Myocyte (in vitro differentiated cells): Measurements from ENCODE around the gene AJUBA. TPM values are rescaled to one million over a fixed set of nuclear protein-coding genes. Genes with fewer than 3 reads are reported as not detected.
"Not testable (repeated sequence)": the region's sequence is repeated elsewhere in the genome, so short reads cannot be mapped to it uniquely, and the experiment has no call there.

Experiments
- DNase-seq: peaks from one replicate; pipeline ENCODE4 v3.0.0-alpha.2; 2012; ENCODE audit warnings: low read depth
- total RNA-seq: library from RNA; depleted of rRNA; stranded (reverse); fragments of >200 nt; gene quantifications from 2 replicates; pipeline ENCODE4 v1.2.3, GENCODE V29; 2014

Gene AJUBA
- total RNA-seq, 1 donor from 2014 or later, result 150 TPM

DNA sequence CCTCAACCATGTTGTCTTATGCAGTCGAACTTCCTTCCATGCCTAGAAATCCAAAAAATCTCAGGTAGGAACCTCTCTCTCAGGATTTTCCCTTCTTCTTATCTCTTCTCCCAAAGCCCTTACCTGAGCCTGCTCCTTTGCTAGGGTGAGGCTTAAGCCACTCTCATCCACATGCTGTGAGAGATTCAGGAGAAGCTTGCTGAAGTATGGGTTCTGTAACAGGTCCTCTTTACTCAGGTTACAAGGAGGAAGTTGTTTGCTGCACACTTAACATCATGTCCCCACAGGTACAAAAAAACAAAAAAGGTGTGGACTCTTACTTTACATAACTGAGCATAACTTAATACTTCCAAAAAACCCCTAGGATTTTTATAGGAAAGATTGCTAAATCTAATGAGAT, 29.9 kb downstream of the AJUBA start:
- DNase-seq, result no peak

DNA sequence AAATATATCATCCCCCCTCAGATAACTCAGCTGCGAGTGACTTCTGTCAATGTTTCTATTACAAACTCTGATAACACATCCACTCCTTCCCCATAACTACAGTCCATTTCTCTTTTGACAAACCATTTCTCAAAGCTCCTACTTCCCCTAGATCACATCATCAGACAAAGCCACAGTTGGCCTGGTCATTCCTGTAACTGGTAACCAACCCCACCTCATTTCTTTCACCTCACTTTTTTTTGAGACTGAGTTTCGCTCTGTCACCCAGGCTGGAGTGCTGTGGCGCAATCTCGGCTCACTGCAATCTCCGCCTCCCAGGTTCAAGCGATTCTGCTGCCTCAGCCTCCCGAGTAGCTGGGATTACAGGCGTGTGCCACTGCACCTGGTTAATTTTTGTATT, 30.6 kb downstream of the AJUBA start:
- DNase-seq, result not testable (repeated sequence)

DNA sequence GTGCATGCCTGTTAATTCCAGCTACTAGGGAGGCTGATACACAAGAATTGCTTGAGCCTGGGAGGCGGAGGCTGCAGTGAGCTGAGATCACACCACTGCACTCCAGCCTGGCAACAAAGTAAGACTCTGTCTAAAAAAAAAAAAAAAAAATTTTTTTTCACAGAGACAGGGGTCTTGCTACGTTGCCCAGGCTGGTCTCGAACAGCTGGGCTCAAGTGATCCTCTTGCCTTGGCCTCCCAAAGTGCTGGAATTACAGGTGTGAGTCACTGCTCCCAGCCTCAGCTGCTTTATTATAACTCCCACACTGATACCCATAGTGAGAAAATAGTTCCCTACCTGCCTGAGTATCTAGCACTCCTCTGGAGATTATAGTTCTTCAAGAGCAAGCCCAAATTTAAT, 36.7 kb downstream of the AJUBA start:
- DNase-seq, result no peak

DNA sequence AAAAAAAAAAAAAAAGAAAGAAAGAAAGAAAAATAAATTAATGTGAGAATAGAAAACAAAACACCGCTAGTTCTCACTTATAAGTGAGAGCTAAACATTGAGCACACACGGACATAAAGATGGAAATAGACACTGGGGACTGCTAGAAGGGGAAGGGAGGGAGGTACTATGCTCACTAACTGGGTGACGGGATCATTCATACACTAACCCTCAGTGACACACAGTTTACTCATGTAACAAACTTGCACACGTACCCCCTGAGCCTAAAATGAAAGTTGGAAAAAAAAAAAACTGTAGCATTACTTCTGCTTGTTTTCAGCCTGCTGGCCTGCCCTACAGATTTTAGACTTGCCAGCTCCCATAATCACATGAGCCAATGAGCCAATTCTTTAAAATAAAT, 42.7 kb downstream of the AJUBA start:
- DNase-seq, result no peak

DNA sequence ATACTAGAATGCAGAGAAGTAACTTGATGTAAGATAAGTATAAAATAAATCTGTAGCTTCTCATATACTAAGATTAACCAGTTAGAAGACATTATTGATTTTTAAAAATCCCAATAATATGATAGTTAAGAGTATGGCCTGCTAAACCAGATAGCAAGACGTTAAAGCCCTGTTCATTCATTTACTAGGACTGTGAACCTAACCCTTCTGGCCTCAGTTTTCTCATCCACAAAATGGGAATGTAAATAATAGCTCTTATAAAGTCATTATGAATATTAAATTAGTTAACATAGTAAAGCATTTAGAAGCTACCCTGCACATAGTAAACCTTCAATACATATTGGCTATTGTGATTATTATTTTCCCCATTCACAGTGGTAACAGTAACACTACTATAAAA, 47.2 kb downstream of the AJUBA start:
- no peak for DNase-seq

DNA sequence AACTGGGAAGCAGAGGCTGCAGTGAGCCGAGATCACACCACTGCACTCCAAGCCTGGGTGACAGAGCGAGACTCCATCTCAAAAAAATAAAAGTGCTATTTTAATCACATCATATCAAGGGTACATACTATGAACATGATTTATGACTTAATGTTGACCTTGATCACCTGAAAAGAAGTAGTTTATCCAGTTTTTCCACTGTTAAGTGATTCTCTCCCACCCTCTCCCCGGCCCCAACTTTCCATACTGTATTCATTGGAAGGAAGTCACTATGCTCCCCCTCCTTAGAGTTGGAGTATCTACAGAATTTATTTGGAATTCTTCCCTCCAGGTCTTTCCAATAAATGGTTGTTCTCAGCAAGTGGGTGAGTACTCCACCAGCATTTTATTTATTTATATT, 50.2 kb downstream of the AJUBA start:
- DNase-seq, result no peak

DNA sequence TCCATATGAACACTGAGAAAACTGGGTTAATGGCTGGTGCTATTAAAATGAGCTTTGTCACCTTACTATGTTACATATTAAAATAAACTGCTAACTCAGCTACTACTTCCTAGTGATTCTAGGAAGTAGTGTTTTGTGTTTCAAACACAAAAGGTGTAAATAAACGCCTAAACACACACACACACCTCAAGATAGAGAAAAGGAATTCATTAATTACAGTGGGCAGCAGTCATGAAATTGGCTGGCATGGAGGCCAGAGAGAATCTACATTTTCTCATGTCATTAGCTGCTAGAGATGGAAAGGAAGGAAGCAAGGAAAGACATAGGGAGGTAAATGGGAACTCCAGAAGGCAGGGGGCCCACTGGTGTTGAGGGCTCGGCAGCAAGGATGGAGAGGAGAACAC, 52.4 kb downstream of the AJUBA start:
- no peak for DNase-seq

DNA sequence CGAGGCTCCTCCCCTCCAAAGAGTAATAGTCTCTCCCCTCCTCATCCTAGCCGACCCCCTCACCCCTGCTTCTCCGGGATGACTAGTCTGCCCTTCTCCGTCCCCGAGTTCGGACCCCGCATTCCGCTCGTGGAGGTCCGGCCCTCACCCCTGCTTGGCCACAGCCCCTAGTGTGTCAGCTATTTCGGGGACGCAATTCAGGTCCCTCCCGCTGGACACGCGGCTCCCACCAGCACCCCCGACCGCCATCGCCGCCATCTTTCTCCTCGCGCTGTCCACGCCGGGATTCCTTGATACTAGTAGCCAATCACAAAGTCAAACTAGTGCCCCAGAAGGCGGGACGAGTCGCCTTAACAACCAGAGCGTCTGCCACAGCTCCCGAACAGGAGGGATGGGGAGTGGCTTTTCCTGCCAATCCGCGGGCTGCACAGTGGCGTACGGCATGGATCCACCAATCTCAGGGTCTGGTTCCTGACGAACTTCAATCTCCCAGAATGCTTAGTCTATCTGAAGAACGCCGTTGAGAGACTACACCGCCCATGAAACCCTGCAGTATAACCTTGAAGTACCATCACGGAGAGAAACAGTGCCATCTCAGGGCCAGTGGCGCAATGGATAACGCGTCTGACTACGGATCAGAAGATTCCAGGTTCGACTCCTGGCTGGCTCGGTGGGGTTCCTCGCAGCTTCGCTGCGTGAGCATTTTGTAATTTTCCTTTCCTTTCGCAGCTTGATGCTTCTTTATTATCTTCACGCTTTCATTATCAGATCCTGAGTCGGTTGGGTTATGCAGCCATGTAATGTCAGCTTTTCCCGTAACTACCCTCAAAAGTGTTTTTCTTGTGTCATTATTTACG, 53.0 kb downstream of the AJUBA start, which contains the start of gene PRMT5:
TSS of gene PRMT5 (minus strand) at position 273 of the 857 bp plus-strand sequence. CDS start at position 258, 15 bp downstream.
- DNase-seq, result peak; percentile 100

DNA sequence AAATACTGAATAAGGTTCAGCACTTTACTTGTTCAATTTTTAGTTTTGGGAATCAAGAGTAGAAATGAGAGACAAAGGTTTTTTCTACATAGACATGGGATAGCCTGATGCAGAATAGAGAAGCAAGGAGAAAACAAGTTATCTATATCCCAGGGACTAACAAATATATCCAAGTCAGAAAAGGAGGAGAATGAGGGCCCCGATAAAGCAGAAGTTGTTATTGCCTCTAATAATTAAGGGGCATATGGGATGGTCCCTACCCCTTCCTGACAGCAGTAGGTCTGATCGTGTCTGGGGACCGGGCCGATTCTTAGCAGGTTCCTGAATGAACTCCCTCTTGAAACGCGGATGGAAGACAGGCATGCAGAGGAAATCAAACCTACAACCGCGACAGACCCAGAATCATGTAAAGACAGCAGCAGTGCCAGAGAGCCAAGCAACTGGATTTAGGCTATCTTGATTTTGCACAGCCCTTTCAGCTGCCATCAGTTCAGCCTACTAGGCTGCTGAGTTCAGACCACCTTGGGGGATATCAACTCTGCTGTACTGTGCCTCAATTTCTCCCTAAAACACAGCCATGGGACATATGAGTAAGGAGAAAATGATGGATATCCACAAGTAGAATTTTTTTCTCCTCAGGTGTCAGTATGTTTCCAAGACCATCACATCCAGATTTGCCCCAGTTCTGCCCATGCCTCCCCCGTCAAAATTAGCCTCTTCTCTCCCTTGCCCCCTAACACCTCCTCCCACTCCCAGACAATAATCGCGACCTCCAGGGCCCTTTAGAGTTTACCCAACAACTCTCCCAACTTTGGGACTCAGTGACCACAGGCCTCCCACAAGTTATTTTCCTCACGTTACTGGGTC, 53.9 kb downstream of the AJUBA start:
- peak; percentile 6 for DNase-seq

DNA sequence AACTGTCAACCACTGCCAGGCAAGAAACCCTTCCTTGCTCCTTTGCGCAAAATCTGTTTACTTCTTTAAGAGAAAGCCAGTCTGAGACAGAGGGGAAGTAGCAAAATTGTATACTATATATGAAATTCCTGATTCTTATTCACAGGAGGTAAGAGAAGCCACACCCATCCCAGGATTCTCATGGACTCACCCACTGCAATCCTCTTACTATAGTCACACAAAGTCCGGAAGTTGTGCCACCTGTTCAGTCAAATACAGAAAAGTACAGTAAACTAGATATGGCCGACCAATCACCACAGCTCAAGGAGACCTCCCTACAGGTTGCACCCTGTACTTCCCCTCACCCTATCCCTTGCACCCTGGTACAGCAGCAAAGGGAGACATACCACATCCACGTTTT, 56.0 kb downstream of the AJUBA start:
- peak; percentile 19 for DNase-seq

DNA sequence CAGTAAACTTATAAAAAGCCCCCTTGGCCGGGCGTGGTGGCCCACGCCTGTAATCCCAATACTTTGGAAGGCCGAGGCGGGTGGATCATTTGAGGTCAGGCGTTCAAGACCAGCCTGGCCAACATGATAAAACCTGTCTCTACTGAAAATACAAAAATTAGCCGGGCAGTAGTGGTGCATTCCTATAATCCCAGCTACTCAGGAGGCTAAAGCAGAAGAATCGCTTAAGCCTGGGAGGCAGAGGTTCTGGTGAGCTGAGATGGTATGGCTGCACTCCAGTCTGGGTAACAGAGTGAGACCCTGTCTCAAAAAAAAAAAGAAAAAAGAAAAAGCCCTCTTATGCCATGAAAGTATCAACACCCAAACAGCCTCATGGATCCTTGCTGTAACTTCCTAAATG, 56.8 kb downstream of the AJUBA start:
- DNase-seq, result no peak

DNA sequence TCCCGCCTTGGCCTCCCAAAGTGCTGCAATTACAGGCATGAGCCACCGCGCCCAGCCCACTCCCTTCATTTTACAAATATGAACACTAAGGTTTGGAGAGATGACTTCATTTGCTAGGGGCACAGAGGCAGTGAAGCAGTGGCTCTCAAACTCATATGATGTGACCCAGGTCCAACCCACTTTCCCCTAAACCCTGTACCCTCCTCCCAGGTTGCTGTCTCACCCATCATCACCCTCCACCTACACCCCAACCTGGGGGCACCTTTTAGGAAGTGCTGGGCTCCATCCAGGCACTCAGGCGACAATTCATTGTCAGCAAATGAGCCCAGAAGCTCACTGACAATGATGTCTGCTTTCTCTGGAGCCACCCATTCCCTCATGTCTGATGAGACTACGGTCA, 58.6 kb downstream of the AJUBA start:
- DNase-seq, result no peak

DNA sequence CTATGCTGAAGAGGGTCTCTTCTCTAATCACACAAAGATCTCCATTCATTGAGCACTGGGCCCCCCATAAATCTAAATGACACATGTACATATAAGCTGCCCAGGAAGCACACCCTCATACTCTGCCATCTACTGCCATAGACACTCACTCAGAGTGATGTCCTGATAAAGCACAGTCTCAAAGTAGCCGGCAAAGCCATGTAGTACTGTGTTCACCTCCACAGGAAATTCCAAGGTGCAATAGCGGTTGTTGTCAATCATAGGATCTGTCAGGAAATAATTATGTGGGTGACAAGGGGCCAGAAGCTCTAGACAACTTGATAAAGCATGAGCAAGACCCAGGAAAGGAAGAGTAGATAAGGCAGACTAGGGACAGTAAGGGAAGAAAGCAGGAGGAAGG, 60.1 kb downstream of the AJUBA start:
- DNase-seq, result no peak

Other genes starting within 250 kb of the AJUBA start
- gene OXA1L, start 215.9 kb downstream of the AJUBA start, total RNA-seq, result 119 and 141 TPM in 2 replicates
- 63.5 and 76.5 TPM in 2 replicates for gene SLC7A7, start 167.1 kb downstream of the AJUBA start, total RNA-seq
- 21.8 and 167 TPM in 2 replicates for gene MRPL52, start 152.7 kb downstream of the AJUBA start, total RNA-seq
- gene MMP14, start 146.0 kb downstream of the AJUBA start, total RNA-seq, result 423 and 532 TPM in 2 replicates
- gene LRP10, start 110.8 kb downstream of the AJUBA start, total RNA-seq, result 81.6 and 106 TPM in 2 replicates
- gene REM2, start 99.3 kb downstream of the AJUBA start, total RNA-seq, result 0.42 and 0.78 TPM in 2 replicates
- 74.9 and 440 TPM in 2 replicates for gene RBM23, start 63.4 kb downstream of the AJUBA start, total RNA-seq
- 64.1 and 75.9 TPM in 2 replicates for gene PRMT5, start 53.2 kb downstream of the AJUBA start, total RNA-seq
- 17.4 and 21.2 TPM in 2 replicates for gene HAUS4, start 25.5 kb downstream of the AJUBA start, total RNA-seq
- gene C14orf93, start 27.6 kb upstream of the AJUBA start, total RNA-seq, result 5.5 and 7.2 TPM in 2 replicates
- gene PSMB5, start 52.3 kb upstream of the AJUBA start, total RNA-seq, result 250 and 303 TPM in 2 replicates
- not detected in 2 replicates for gene PSMB11, start 59.7 kb upstream of the AJUBA start, total RNA-seq
- 3.2 and 3.7 TPM in 2 replicates for gene CDH24, start 75.0 kb upstream of the AJUBA start, total RNA-seq
- gene ACIN1, start 112.6 kb upstream of the AJUBA start, total RNA-seq, result 85.4 and 90.4 TPM in 2 replicates
- 28.9 and 40.7 TPM in 2 replicates for gene C14orf119, start 113.0 kb upstream of the AJUBA start, total RNA-seq
- gene CIROP, start 122.4 kb upstream of the AJUBA start, total RNA-seq, result not detected in 2 replicates
- not detected in 2 replicates for gene CEBPE, start 136.7 kb upstream of the AJUBA start, total RNA-seq
- 1.7 and 4.8 TPM in 2 replicates for gene SLC7A8, start 201.1 kb upstream of the AJUBA start, total RNA-seq